ENCODE measurements around the gene WDR62.

Gene WDR62

DNA sequence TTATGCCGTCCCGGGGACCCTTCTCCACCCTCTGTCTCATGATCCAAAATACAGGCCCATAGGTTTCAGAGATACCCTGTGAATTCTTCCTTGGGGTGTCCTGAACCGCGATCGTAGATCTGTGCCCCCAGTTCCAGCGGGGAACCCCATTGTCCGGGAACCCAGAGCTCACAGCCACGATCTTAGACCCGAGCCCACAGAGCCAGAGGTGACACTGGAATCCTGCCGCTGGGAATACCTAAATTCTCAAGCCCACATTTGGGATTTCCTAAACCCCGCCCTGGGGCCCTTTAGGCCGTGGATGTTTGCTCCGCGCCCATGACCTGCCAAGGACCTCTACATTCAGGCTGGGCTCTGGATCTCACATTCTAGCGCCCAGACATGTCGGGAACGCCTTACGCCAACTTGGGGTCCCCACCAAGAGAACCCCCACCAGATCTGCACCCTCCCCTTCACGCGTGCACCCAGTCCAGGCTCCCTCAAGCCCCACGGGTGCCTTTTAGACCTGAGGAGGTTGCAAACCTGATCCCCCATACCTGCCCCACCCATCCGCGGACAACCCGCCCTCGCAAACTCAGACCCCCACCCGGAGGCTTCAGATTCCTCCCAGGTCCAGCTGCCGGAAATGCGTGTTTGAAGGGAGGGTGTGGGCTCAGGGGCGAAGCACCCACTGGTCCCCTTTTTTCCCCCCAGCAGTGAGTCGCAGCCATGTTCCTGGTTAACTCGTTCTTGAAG lies 85.8 kb downstream of the WDR62 start:
- DNase-seq (ENCODE audit: low spot score), result peak; percentile 62

DNA sequence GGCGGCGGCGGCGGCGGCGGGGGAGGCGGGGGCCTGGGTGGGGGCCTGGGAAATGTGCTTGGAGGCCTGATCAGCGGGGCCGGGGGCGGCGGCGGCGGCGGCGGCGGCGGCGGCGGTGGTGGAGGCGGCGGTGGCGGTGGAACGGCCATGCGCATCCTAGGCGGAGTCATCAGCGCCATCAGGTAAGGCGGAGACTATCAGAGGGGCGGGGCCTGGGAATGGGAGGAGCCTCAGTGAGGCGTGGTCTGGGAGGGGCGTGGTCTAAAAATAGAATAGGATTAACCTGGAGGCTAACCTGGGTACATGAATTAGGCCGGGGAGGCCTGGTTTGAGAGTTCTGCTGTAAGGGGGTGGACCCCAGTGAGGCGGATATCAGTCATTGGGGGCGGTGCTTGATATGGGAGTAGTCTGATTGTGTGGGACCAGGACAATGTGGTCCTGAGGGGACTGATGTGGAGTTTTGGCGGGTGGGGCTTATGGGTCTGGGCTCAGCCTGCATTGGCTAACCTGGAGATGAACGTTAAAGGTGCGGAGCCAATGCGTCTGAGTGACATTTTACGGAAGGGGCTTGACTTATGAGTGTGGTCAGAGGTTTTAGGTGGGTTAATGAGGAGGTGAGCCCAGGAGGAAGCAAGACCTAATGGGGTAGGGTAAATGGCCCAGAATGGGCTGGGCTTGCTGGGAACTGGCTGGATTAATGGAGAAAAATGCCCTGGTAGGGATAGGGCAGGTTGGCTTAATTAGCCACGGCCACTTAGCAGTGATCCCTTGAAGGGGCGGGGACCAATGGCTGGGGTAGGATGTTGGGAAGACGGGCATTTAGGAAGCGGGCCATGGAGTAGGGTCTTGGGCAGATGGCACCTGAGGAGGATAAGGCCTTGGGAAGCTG lies 86.6 kb downstream of the WDR62 start:
- peak; percentile 91 for DNase-seq (ENCODE audit: low spot score)

GRCh38 chr19:36142046-36142445 lies 87.3 kb downstream of the WDR62 start:
- no peak for DNase-seq (ENCODE audit: low spot score)

DNA sequence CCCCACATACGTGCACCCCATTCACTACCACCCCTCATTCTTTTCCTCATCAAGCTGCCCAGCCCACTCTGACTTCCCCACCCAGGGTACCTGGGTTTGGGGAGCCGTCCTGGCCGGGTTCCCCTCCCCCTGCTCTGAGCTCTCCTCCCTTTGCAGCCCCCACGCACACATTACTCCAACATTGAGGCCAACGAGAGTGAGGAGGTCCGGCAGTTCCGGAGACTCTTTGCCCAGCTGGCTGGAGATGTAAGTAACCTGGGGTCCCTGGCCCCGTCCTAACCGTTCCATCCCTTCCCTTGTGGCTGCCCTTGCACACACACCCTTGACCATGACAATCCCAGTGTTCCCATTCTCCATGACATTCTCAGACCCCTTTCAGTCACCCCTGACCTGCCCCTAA lies 87.8 kb downstream of the WDR62 start:
- no peak for DNase-seq (ENCODE audit: low spot score)

- no peak for DNase-seq (ENCODE audit: low spot score)
These were observed 89.9 kb downstream of the WDR62 start for GRCh38 chr19:36144624-36145023.

GRCh38 chr19:36149673-36150406 lies 95.1 kb downstream of the WDR62 start:
- no peak for DNase-seq (ENCODE audit: low spot score)

DNA sequence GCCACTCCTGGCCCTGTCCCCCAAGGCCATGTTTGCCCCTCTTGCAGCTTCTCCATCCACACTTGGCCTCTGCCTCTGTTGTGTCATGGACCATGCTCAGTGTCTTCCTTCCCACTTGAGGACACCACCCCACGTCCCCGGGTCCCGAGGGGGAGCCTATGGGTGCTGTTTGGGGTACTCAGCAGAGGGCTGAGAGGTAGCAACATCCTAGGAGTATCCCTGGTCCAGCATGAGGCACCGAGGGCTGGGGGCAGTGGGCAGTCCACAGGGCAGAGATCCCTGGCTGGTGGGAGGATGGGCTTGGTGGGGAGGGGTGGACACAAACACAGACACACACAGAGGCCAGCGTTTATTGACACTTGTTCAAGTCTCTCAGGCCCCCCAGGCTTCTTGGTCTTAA lies 95.9 kb downstream of the WDR62 start:
- no peak for DNase-seq (ENCODE audit: low spot score)

- no peak for DNase-seq (ENCODE audit: low spot score)
These were observed 96.7 kb downstream of the WDR62 start for GRCh38 chr19:36151144-36152018.

GRCh38 chr19:36152019-36152351 lies 97.3 kb downstream of the WDR62 start:
- no peak for DNase-seq (ENCODE audit: low spot score)

- no peak for DNase-seq (ENCODE audit: low spot score)
These were observed 97.8 kb downstream of the WDR62 start, which contains the start of gene COX7A1 for GRCh38 chr19:36152352-36153091. COX7A1 (minus strand) TSS chr19:36152447; CDS start chr19:36152407, 40 bp downstream.

GRCh38 chr19:36153126-36153525 lies 98.4 kb downstream of the WDR62 start:
- no peak for DNase-seq (ENCODE audit: low spot score)

Measured in ecto neural progenitor cell (in vitro differentiated cells).